ENCODE measurements around the gene RRP15.

DNA sequence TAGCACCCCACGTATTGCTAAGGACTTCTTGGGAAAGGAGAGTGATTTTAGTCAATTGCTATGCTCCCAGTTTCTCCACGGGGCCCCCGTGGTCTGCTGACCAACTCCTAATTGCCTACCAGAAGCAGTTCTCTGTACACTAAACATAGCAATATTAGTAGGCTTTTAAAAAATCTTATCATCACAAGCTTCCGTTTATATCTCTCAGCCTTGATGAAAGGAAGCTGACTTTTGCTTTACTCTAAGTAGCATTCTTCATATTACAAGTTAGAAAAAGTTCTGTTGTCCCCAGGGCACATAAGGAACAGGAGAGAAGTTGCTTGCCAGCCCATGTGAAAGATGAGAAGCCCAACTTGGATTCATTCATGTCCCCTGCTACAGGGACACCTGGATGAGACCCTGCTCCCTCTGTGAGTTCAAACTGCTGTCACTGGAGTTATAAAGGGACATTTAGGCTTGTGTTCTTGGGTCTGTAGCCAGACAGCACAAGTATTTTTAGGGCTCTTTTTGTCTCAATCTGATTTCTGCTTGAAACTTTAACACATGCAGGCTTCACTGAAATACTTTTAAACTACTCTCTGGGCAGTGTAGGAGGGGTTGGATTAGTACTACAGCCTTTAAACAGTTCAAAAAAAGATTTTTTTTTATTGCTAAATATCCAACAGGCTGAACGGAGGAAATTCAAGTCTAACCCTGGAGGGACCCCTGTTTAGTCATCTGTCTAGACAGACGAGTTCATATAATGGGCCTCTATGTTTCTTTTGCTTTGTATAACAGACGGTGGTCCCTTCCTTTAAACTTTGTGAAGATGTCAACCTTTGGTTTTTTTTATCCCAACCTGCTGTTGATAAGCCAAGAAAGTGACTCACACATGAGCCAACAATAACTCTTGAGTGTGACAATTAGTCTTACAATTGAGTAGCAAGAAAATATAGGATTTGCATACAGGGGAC is 89.6 kb downstream of the RRP15 start:
- TF ChIP-seq, protein P1, sequence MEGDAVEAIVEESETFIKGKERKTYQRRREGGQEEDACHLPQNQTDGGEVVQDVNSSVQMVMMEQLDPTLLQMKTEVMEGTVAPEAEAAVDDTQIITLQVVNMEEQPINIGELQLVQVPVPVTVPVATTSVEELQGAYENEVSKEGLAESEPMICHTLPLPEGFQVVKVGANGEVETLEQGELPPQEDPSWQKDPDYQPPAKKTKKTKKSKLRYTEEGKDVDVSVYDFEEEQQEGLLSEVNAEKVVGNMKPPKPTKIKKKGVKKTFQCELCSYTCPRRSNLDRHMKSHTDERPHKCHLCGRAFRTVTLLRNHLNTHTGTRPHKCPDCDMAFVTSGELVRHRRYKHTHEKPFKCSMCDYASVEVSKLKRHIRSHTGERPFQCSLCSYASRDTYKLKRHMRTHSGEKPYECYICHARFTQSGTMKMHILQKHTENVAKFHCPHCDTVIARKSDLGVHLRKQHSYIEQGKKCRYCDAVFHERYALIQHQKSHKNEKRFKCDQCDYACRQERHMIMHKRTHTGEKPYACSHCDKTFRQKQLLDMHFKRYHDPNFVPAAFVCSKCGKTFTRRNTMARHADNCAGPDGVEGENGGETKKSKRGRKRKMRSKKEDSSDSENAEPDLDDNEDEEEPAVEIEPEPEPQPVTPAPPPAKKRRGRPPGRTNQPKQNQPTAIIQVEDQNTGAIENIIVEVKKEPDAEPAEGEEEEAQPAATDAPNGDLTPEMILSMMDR (IDR thresholded peaks at IDR 0.05): no peak
- TF ChIP-seq, protein P2, sequence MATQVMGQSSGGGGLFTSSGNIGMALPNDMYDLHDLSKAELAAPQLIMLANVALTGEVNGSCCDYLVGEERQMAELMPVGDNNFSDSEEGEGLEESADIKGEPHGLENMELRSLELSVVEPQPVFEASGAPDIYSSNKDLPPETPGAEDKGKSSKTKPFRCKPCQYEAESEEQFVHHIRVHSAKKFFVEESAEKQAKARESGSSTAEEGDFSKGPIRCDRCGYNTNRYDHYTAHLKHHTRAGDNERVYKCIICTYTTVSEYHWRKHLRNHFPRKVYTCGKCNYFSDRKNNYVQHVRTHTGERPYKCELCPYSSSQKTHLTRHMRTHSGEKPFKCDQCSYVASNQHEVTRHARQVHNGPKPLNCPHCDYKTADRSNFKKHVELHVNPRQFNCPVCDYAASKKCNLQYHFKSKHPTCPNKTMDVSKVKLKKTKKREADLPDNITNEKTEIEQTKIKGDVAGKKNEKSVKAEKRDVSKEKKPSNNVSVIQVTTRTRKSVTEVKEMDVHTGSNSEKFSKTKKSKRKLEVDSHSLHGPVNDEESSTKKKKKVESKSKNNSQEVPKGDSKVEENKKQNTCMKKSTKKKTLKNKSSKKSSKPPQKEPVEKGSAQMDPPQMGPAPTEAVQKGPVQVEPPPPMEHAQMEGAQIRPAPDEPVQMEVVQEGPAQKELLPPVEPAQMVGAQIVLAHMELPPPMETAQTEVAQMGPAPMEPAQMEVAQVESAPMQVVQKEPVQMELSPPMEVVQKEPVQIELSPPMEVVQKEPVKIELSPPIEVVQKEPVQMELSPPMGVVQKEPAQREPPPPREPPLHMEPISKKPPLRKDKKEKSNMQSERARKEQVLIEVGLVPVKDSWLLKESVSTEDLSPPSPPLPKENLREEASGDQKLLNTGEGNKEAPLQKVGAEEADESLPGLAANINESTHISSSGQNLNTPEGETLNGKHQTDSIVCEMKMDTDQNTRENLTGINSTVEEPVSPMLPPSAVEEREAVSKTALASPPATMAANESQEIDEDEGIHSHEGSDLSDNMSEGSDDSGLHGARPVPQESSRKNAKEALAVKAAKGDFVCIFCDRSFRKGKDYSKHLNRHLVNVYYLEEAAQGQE (IDR thresholded peaks at IDR 0.05; ENCODE audit: insufficient read depth in 1 of 2, low read depth in 2 of 2, low read length in 1 of 2): no peak
- TF ChIP-seq POLR2AphosphoS5 (IDR thresholded peaks at IDR 0.05; ENCODE audit: low read depth, low read length): no peak
- no peak; the same call in 1 of the 2 replicates for TF ChIP-seq TCF7L2 (IDR thresholded peaks at IDR 0.05; ENCODE audit: low read depth, low read length)
- TF ChIP-seq SIN3A (IDR thresholded peaks at IDR 0.05; ENCODE audit: borderline replicate concordance, insufficient read depth, low read depth, low read length): no peak

All from Panc1 (cell line).